Measurements from ENCODE around the gene PRND. TPM values are rescaled to one million over a fixed set of nuclear protein-coding genes. Genes with fewer than 3 reads are reported as not detected.

PRND gene
- total RNA-seq, 1 experiment from 2014 or later = 0.04 TPM

- no peak for DNase-seq
- Histone ChIP-seq H4K5ac (ENCODE audit: insufficient read length, low read depth, low read length) (no peak overlapping the region), H2BK120ac (ENCODE audit: low read depth, low read length, poor library complexity, severe bottlenecking) (no peak overlapping the region), H2AK5ac (ENCODE audit: insufficient read length, low read length) (no peak overlapping the region), H3K9ac (ENCODE audit: extremely low read depth, insufficient read length, low read length) (no peak overlapping the region), H3K4ac (ENCODE audit: low read depth, low read length) (no peak overlapping the region), H2BK5ac (ENCODE audit: insufficient read length, low read length) (no peak overlapping the region), H3T11ph (ENCODE audit: low read length) (no peak overlapping the region), H3K23me2 (ENCODE audit: insufficient read length, low read depth, low read length, poor library complexity, severe bottlenecking) (no peaks in the 10 kb centered on the region), H3K79me1 (ENCODE audit: insufficient read depth, low read depth, low read length, poor library complexity, severe bottlenecking) (no peaks in the 10 kb centered on the region), H3K18ac (ENCODE audit: insufficient read length, low read depth, low read length) (no peak overlapping the region), H3K56ac (ENCODE audit: insufficient read length, low read depth, low read length) (no peak overlapping the region), H4K91ac (ENCODE audit: insufficient read length, low read depth, low read length) (no peak overlapping the region), H2BK12ac (ENCODE audit: insufficient read length, low read depth, low read length) (no peak overlapping the region), H3K79me2 (ENCODE audit: insufficient read depth, low read length) (no peaks in the 10 kb centered on the region), H3K9me3 (ENCODE audit: control insufficient read depth, low read depth, low read length) (no peaks in the 10 kb centered on the region), H3K4me1 (ENCODE audit: insufficient read depth, low read length) (no peaks in the 10 kb centered on the region), H4K8ac (replicated peaks; ENCODE audit: insufficient read length, low read depth, low read length) (no peak overlapping the region), H3K23ac (ENCODE audit: insufficient read length, low read depth, low read length) (no peak overlapping the region), H3K27ac (ENCODE audit: insufficient read length, low read depth, low read length) (no peak overlapping the region), H4K20me1 (ENCODE audit: control insufficient read depth, insufficient read depth, insufficient read length) (no peaks in the 10 kb centered on the region), H2AFZ (ENCODE audit: low read length) (no peak overlapping the region), H2BK15ac (ENCODE audit: low read depth, low read length) (no peak overlapping the region), H3K27me3 (ENCODE audit: insufficient read depth, low read length) (no peaks in the 10 kb centered on the region), H3K4me2 (ENCODE audit: insufficient read depth, insufficient read length, low read length) (no peak overlapping the region), H2BK20ac (ENCODE audit: low read depth, low read length, poor library complexity, severe bottlenecking) (no peak overlapping the region), H3K14ac (ENCODE audit: insufficient read depth, low read length) (no peak overlapping the region)
- no CpG with 5 or more reads among the region's 7 CpGs for WGBS (ENCODE audit: extremely low coverage, insufficient read length, low lambda C conversion rate)
- no peaks in the 10 kb centered on the region; a peak in 1 of 5 replicates for H3K9me3 Mint-ChIP-seq
- no peak for TF ChIP-seq CTCF (conservative IDR thresholded peaks at IDR 0.05)
- no peak overlapping the region; a peak in 1 of 7 replicates for H3K27ac Mint-ChIP-seq
- peaks cover 9 to 15% of the 10 kb centered on the region in 2 experiments for H3K4me1 Mint-ChIP-seq
- peaks cover 2% of the 10 kb centered on the region for H3K27me3 Mint-ChIP-seq (ENCODE audit: low read depth)
- H3K4me3 Mint-ChIP-seq = no peak overlapping the region
- no peaks in the 10 kb centered on the region for H3K36me3 Mint-ChIP-seq (ENCODE audit: insufficient read depth in 1 of 3, low read depth in 3 of 3)
Observed at GRCh38 chr20:4713401-4713800, 8.3 kb upstream of the PRND start.
